GM21717 (cell line): Measurements from ENCODE around the gene LOXL3.
"Not testable (repeated sequence)": the region's sequence is repeated elsewhere in the genome, so short reads cannot be mapped to it uniquely, and the experiment has no call there.

Experiments
- ATAC-seq: cut with Tn5 transposase; IDR thresholded peaks from one replicate; pipeline ENCODE4 v1.9.1; 2021; ENCODE audit warnings: mild to moderate bottlenecking, moderate library complexity; ENCODE audit not compliant: unreplicated experiment

Gene LOXL3

DNA sequence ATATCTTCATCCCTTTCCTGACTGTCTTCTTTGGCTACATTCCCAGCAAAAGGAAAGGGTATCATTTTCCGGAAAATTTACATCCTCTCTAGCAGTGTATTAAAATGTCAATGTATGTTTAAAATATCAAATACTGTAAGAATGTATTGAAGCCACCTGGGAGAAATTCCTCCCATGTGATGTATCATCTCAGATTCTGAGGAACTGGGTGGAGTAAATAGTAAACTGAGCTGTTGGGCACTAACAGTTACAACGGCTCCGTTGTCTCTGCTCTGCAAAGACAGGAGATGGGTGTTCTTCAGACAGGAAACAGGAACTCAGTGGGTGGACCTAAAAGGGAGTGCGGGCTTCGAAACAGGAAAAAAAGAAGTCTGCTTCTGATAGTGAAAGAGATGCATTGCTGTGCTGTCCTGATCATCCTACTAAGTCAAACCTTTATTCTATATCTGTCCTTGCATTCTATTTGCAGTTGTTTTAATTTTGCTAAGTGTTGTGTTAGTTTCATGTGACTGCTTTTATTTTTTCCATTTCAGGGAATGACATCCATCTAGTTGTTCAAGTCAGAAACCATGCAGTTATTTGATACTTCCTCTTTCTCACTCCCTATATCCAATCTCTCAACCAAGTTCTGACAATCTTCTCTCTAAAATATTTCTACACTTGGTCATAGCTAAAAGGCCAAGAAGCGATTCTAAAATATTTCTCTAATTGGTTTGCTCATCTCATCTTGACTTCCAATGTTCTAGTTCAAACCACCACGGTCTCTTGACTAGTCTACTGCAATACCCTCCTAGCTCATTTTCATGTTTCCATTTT, 20.2 kb upstream of the LOXL3 start:
- no peak for ATAC-seq

- ATAC-seq = no peak
These were observed 18.6 kb upstream of the LOXL3 start for GRCh38 chr2:74572178-74572925.

GRCh38 chr2:74571058-74571457, 17.3 kb upstream of the LOXL3 start:
- peak; percentile 62 for ATAC-seq

GRCh38 chr2:74569686-74570085, 15.9 kb upstream of the LOXL3 start:
- ATAC-seq = no peak

DNA sequence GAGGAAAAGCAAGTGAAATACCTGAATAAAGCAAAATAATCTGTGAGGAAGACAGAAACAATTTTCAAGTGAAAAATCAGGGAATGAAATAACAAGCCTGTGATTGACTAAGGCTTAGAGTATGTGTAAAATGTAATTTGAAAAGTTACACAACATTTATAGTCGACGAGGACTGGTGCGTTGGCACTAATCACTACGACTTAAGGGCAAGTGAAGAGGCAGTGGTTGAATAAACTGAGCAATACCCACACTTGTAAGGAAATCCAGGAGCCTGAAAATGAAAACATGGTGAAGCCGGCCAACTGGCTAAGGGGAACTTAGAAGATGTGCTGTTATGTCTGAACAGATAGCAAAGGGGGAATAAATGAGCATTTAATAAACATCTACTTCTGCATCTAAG, 14.1 kb upstream of the LOXL3 start:
- no peak for ATAC-seq

DNA sequence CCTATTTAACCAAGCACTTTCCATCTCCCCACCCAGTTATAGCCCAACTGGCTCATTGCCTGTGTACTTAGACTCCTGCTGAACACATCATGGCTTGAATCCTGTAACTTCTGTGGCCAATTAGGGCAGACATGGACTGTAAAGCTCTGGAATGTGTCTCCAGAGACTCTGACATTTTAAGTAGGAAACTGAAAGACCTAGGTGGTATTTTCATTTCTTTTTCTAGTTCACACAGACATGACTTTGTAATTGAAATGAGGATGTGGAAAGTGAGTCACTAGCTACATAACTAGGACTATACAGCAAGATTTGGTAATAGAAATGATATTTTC, 13.0 kb upstream of the LOXL3 start:
- ATAC-seq = no peak

GRCh38 chr2:74566076-74566753, 12.5 kb upstream of the LOXL3 start:
- no peak for ATAC-seq

GRCh38 chr2:74564222-74564621, 10.5 kb upstream of the LOXL3 start:
- no peak for ATAC-seq

DNA sequence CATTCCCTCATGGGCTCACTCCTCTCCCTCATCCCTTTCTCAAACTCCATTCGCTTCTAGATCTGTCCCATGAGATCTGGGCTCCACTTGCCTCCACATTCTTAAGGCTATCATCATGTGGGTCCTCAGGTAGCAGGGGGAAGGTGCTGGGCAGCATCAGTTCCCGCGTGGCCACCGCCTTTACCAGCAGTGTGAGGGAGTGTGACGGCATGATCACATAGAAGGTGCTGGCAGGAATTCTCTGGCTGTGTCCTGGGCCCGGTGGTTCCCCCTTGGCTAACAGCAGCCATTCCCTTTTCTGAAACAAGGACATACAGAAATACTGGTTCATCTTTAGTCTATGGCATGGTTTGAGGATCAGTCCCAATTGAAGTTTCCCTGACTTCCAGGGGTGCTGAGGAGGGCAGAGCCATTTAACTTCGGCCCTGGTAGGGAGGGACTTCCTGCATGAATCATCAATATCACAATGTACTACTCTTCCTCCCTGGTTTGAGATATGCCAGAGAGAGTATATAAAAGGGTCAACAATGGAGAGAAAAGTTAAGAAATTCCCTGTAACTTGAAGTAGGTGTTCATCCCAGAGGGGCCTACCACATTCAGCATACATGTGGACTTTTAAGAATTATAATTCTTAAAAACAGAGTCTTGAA, 8.5 kb upstream of the LOXL3 start:
- ATAC-seq = no peak

DNA sequence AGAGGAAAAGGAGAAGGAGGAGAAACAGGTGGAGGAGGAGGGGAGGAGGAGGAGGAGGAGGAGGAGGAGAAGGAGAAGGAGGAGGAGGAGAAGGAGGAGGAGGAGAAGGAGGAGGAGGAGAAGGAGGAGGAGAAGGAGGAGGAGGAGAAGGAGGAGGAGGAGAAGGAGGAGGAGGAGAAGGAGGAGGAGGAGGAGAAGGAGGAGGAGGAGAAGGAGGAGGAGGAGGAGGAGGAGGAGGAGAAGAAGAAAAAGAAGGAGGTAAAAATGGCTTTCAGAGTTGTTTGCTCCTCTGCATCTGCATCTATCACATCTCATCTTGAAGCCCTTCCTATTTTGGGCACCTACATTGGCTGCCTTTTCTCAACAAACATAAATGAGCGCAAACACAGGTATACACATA, 7.3 kb upstream of the LOXL3 start:
- ATAC-seq = not testable (repeated sequence)

GRCh38 chr2:74560591-74560990, 6.8 kb upstream of the LOXL3 start:
- ATAC-seq = no peak

DNA sequence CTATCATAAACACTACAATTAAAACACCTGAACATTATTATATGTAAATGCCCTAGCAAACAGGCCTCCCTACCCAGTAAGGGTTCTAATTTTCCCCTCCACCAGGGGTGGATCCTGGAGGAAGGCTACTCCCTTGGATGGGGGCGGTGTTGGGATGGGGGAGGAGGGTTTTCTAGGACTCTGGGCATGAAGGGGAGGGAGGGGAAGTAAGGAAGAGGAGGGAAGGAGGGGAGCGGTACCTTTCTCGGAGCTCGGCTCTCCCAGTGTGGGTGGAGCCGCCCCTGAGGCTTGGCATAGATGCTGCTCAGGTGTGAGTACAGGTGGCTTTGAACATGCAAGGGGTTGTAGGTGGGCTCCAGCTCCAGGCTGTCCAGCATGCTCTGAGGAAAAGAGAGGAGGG, 6.2 kb upstream of the LOXL3 start:
- no peak for ATAC-seq

GRCh38 chr2:74558284-74559230, 4.8 kb upstream of the LOXL3 start:
- ATAC-seq = no peak

DNA sequence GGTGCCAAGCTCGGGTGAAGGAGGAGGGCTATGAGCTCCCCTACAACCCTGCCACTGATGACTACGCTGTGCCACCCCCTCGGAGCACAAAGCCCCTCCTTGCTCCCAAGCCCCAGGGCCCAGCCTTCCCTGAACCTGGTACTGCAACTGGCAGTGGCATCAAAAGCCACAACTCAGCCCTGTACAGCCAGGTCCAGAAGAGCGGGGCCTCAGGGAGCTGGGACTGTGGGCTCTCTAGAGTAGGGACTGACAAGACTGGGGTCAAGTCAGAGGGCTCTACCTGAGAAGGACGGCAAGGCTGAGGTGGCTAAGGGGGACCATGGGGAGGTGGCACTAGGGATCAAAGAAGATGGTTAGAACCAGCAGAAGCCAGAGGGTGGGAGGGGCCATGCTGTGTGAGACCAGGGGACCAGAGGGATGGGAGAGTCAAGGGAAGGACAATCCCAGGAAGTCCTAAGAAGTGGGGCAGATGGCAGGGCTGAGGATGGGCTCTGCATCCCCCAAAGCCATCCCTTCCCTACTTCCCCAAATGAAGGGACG, 3.2 kb upstream of the LOXL3 start:
- no peak for ATAC-seq

DNA sequence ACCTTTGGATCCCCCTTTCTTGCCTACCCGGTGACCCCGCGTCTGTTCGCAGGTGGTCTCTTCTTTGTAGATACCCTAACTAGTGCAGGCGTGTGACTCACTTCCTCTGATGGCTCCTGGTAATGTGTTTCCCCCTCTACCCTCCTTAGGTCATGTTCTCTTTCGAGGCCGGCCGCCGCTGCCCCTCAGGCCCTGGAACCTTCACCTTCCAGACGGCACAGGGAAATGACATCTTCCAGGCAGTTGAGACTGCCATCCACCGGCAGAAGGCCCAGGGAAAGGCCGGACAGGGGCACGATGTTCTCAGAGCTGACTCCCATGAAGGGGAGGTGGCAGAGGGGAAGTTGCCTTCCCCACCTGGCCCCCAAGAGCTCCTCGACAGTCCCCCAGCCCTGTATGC, 2.4 kb upstream of the LOXL3 start:
- no peak for ATAC-seq

- no peak for ATAC-seq
These were observed 1.9 kb upstream of the LOXL3 start for GRCh38 chr2:74555610-74556103.

DNA sequence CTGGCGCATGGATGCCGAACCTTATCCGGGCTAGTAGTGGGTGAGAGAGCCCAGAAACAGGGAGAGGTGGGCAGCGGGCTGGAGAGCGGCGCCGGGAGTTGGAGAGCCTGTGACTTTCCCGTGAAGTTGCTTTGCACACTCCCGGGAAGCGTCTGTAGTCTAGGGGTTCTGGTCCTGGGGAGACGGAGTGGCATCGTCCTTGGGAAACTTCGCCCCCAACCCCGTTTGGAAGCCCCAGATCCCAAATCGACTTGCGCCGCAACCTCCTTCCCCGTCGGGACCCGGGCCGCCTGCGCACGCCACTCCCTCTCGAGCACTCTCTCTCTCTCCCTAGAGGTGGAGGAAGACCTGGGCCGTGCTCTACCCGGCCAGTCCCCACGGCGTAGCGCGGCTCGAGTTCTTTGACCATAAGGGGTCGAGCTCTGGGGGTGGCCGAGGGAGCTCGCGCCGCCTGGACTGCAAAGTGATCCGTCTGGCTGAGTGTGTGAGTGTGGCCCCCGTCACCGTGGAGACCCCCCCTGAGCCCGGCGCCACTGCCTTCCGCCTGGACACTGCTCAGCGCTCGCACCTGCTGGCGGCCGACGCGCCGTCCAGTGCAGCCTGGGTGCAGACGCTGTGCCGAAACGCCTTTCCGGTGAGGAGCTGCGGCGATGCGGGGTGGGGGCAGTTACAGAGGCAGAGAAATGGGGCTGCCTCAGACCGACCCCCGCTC, 1.2 kb upstream of the LOXL3 start:
- peak; percentile 42 for ATAC-seq

DNA sequence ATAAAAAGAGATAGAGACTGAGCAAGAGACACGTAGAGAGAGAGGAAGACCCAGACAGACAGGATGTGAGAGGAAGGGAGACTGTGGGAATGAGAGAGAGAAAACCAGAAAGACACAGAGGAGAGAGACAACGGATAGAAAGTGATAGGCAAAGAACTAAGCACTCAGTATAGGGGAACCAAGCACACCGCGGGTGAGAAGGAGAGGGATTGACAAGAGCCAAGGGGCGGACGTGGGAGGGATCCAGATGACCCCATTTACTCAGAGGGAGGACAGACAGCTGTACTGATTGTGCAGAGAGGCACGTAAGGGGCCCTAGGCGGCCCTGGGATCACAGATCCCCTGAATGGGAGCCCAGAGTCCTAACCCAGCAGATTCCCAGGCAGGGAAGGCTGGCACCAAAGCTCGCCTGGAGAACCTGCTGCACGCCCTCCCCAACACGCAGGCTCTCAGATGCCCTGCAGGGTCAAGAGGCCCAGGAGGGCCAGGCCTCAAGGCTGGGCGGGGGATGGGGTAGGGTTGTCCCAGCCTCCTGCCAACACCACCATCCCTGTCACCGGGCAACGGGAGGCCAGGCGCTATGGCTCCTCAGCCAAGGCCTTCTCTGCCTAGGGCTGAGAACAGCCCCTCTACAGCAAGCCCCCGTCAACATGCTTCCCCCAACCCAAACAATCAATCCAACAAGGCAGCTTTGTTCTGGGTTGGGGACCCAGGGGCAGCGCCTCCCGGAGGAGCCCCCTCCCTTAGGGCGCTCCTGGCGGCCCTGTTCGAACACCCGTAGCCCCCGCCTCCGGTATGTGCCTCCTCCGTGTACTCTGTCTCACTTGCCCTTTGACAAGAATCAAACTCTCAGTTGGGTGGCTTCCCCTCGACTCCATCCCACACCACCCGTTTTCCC, 579 bp downstream of the LOXL3 start:
- no peak for ATAC-seq
